Stimulated activated CD8-positive, alpha-beta memory T cell treated with anti-CD3 and anti-CD28 coated beads, Interleukin-7, amount 100 ng/mL, for 1 hour (primary cell): Measurements from ENCODE around the gene GNAI1.

Experiments
- DNase-seq, 2 donors: peaks; one replicate each; pipeline ENCODE4 v3.0.0-alpha.2; 2020; ENCODE audit warnings: low read depth in 2 of 2

GNAI1 gene

GRCh38 chr7:80253237-80253636 is 118.6 kb downstream of the GNAI1 start:
- no peak for DNase-seq

GRCh38 chr7:80253653-80254052 is 119.0 kb downstream of the GNAI1 start:
- DNase-seq: no peak

GRCh38 chr7:80255656-80256055 is 121.0 kb downstream of the GNAI1 start:
- DNase-seq: no peak

- DNase-seq: no peak
Measured at GRCh38 chr7:80257756-80258155, 123.1 kb downstream of the GNAI1 start.

GRCh38 chr7:80260606-80261005 is 126.0 kb downstream of the GNAI1 start:
- no peak for DNase-seq

- DNase-seq: no peak
Measured at GRCh38 chr7:80263333-80263732, 128.7 kb downstream of the GNAI1 start.

- DNase-seq: no peak
Measured at GRCh38 chr7:80263821-80264220, 129.2 kb downstream of the GNAI1 start.

- DNase-seq: no peak
Measured at GRCh38 chr7:80264769-80265495, 130.3 kb downstream of the GNAI1 start.

DNA sequence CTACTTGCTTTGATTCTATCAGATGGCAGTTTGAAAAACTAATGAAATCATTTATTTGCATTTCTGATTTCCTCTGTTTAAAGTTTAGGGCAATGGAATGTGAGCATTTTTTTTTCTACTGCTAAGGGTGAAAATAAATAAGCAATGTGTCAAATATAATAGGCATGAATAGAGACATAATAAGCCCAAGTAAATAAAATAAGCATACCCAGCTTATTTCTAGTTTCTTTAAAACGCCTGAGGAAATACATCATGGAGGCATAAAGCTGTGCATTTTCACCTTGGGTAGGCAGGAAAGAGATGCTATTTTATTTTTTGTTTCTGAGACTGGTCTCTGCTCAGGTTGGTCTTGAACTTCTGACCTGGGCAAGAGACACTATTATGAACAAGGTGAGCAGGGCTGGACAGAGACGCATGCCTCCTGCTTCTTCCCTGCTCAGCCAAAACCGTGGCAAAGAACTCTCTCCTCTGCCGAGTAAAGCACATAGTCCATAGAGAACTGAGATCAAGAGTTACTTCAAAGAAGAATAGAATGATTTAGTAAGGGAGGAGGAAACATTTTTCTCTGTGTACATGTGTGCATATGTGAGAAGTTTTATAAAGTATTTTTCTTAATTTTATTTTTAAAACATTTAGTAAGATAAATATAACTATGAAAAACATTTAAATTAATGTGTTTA is 138.1 kb downstream of the GNAI1 start:
- no peak for DNase-seq

- DNase-seq: no peak
Measured at GRCh38 chr7:80273327-80273726, 138.7 kb downstream of the GNAI1 start.

DNA sequence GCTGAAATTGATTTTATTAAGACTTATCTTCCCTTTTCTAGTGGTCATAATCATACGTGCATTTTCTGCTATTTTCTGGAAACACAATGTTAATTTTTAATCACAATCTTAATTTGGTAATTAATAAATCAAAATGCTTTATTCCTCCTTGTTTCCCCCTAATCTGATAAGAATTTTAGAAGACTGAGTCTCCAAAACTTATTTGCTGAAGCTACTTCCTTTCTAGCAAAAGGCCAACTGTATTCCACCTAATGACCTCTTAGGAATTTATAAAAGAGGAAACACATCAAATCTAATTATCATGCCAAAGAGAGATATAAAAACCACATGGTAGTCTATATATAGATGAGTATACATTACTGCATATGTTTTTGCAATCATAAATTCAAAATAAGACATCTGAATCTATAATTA is 140.6 kb downstream of the GNAI1 start:
- DNase-seq: no peak
